Type B pancreatic cell (in vitro differentiated cells): ENCODE results near the gene TGFB3. TPM values are rescaled to one million over a fixed set of nuclear protein-coding genes. Genes with fewer than 3 reads are reported as not detected.

Experiments
- DNase-seq: peaks from one replicate; pipeline ENCODE4 v3.0.0; 2021; ENCODE audit warnings: mixed read lengths; ENCODE audit not compliant: unreplicated experiment; ENCODE audit errors: extremely low spot score
- H3K27ac Mint-ChIP-seq: 2 replicates; pipeline ENCODE4 v1.8.0; 2021; ENCODE audit warnings: mild to moderate bottlenecking, mixed read lengths
- H3K27me3 Mint-ChIP-seq: 2 replicates; pipeline ENCODE4 v1.8.0; 2021; ENCODE audit warnings: mixed read lengths
- H3K36me3 Mint-ChIP-seq: 2 replicates; pipeline ENCODE4 v1.8.0; 2021; ENCODE audit warnings: mixed read lengths
- H3K4me1 Mint-ChIP-seq: one replicate; pipeline ENCODE4 v1.8.0; 2021; ENCODE audit warnings: mixed read lengths; ENCODE audit not compliant: unreplicated experiment
- H3K4me3 Mint-ChIP-seq: 2 replicates; pipeline ENCODE4 v1.8.0; 2021; ENCODE audit warnings: mild to moderate bottlenecking, mixed read lengths
- H3K9me3 Mint-ChIP-seq: 2 replicates; pipeline ENCODE4 v1.8.0; 2021; ENCODE audit warnings: mixed read lengths
- CTCF ChIP-seq: fragments of 200-600 bp; sonication (generic); conservative IDR thresholded peaks from 2 replicates; pipeline ENCODE4 v1.5.0; 2021; ENCODE audit warnings: antibody characterized with exemption, mild to moderate bottlenecking
- total RNA-seq: library from RNA; stranded (reverse); gene quantifications from 2 replicates; pipeline ENCODE4 v1.2.1, GENCODE V29; 2021; ENCODE audit warnings: low replicate concordance

The TGFB3 gene
- total RNA-seq, 1 donor from 2014 or later = 45.3 TPM

- Mint-ChIP-seq H3K27me3 (no peaks in the 10 kb centered on the region), H3K9me3 (no peaks in the 10 kb centered on the region), H3K36me3 (peaks cover 42% of the 10 kb centered on the region), H3K4me1 (peaks cover 5% of the 10 kb centered on the region), H3K4me3 (no peak overlapping the region), H3K27ac (no peak overlapping the region)
- no peak for TF ChIP-seq CTCF
- no peak for DNase-seq
Measured at GRCh38 chr14:75995372-75996041, 13.7 kb upstream of the TGFB3 start.

- H3K36me3 Mint-ChIP-seq = peaks cover 38% of the 10 kb centered on the region
- DNase-seq = no peak
- no peak overlapping the region for H3K27ac Mint-ChIP-seq
- no peak overlapping the region for H3K4me3 Mint-ChIP-seq
- H3K27me3 Mint-ChIP-seq = no peaks in the 10 kb centered on the region
- no peaks in the 10 kb centered on the region for H3K9me3 Mint-ChIP-seq
- no peak for TF ChIP-seq CTCF
- H3K4me1 Mint-ChIP-seq = peaks cover 5% of the 10 kb centered on the region
Measured at GRCh38 chr14:75993567-75994041, 11.8 kb upstream of the TGFB3 start.

GRCh38 chr14:75991753-75992152 lies 10.0 kb upstream of the TGFB3 start:
- H3K4me3 Mint-ChIP-seq = no peak overlapping the region
- no peak overlapping the region for H3K27ac Mint-ChIP-seq
- TF ChIP-seq CTCF = no peak
- no peaks in the 10 kb centered on the region for H3K27me3 Mint-ChIP-seq
- DNase-seq = no peak
- H3K36me3 Mint-ChIP-seq = peaks cover 26% of the 10 kb centered on the region
- peaks cover 10% of the 10 kb centered on the region for H3K4me1 Mint-ChIP-seq
- H3K9me3 Mint-ChIP-seq = no peaks in the 10 kb centered on the region

GRCh38 chr14:75990297-75990696 lies 8.5 kb upstream of the TGFB3 start:
- H3K27me3 Mint-ChIP-seq = no peaks in the 10 kb centered on the region
- no peaks in the 10 kb centered on the region for H3K9me3 Mint-ChIP-seq
- no peak overlapping the region for H3K4me3 Mint-ChIP-seq
- TF ChIP-seq CTCF = no peak
- H3K27ac Mint-ChIP-seq = no peak overlapping the region
- no peak for DNase-seq
- H3K36me3 Mint-ChIP-seq = peaks cover 22% of the 10 kb centered on the region
- peaks cover 16% of the 10 kb centered on the region for H3K4me1 Mint-ChIP-seq

GRCh38 chr14:75989134-75989533 lies 7.3 kb upstream of the TGFB3 start:
- H3K4me3 Mint-ChIP-seq = no peak overlapping the region
- peaks cover 13% of the 10 kb centered on the region for H3K36me3 Mint-ChIP-seq
- H3K27me3 Mint-ChIP-seq = no peaks in the 10 kb centered on the region
- TF ChIP-seq CTCF = no peak
- peaks cover 19% of the 10 kb centered on the region for H3K4me1 Mint-ChIP-seq
- no peak overlapping the region for H3K27ac Mint-ChIP-seq
- no peak for DNase-seq
- no peaks in the 10 kb centered on the region for H3K9me3 Mint-ChIP-seq
